GM10248 (cell line): ENCODE data around the gene SLC6A13.
"Not testable (repeated sequence)": the region's sequence is repeated elsewhere in the genome, so short reads cannot be mapped to it uniquely, and the experiment has no call there.

ENCODE experiments used
- CTCF ChIA-PET: fragments of 300-600 bp; sonication (Branson Sonifier 250); formaldehyde crosslinking; extraction: SDS; loops from one replicate; lab custom pipeline; 2021; ENCODE audit warnings: antibody characterized with exemption; lab: Yijun Ruan, JAX
- POLR2A ChIA-PET: fragments of 350-650 bp; sonication (Branson Sonifier 250); formaldehyde crosslinking; extraction: SDS; loops from one replicate; lab custom pipeline; 2020; ENCODE audit warnings: antibody characterized with exemption; lab: Yijun Ruan, JAX
- DNase-seq: peaks from one replicate; pipeline ENCODE4 v3.0.0; 2012; ENCODE audit errors: extremely low spot score
- CTCF ChIP-seq: IDR thresholded peaks from 2 replicates; pipeline ENCODE4 v1.5.1; 2012; ENCODE audit warnings: mild to moderate bottlenecking, low read depth; ENCODE audit errors: extremely low read depth, missing control alignments, control extremely low read depth

Gene SLC6A13

GRCh38 chr12:238116-238515, 24.5 kb downstream of the SLC6A13 start:
- DNase-seq = no peak
- CTCF ChIA-PET = interaction anchor here (1.2 kb wide), 1 partner anchor 16 kb away, joined by 3 read pairs; no protein-coding TSS in a partner anchor
- POLR2A ChIA-PET = no interaction called here
- no peak for TF ChIP-seq CTCF

GRCh38 chr12:237026-237815, 25.4 kb downstream of the SLC6A13 start:
- no peak for TF ChIP-seq CTCF
- DNase-seq = no peak
- ChIA-PET CTCF (interaction anchor here (1.2 kb wide), 1 partner anchor 15 kb away, joined by 3 read pairs; no protein-coding TSS in a partner anchor), POLR2A (no interaction called here)

- CTCF ChIA-PET = no interaction called here
- DNase-seq = no peak
- no peak for TF ChIP-seq CTCF
- POLR2A ChIA-PET = no interaction called here
Observed at GRCh38 chr12:236445-236844, 26.2 kb downstream of the SLC6A13 start.

- POLR2A ChIA-PET, DNase-seq, CTCF ChIA-PET: not testable (repeated sequence)
Observed at GRCh38 chr12:235967-236366, 26.7 kb downstream of the SLC6A13 start.

DNA sequence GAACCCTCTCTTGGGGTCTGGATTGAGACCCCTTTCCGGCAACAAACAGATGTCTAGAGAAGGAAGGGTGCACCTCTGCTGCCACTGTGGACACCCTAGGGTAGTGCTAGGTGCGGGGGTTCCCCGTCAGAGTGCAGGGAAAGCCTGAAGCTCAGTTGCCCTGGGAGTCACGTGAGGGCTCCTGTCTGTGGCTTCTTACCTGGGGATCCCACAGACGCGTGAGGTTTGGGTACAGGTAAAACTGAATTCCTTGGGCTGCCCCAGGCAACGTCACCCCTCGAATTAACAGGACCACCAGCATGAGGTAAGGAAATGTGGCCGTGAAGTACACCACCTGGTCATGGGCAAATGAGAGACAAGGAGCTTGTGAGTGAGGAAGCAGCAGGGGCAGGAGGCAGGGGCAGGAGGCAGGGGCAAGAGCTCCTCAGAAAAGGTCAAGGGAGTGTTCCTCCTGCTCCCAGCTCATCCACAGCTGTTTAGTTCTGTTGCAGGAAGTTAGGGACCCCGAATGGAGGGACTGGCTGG, 27.7 kb downstream of the SLC6A13 start:
- POLR2A ChIA-PET = no interaction called here
- CTCF ChIA-PET = no interaction called here
- DNase-seq = no peak
- no peak for TF ChIP-seq CTCF

- DNase-seq = no peak
- POLR2A ChIA-PET = no interaction called here
- CTCF ChIA-PET = interaction anchor here (0.9 to 4.9 kb wide), 2 partner anchors 11 to 15 kb away, joined by 3 to 24 read pairs; no protein-coding TSS in a partner anchor
- TF ChIP-seq CTCF = no peak
Observed at GRCh38 chr12:234019-234418, 28.6 kb downstream of the SLC6A13 start.

DNA sequence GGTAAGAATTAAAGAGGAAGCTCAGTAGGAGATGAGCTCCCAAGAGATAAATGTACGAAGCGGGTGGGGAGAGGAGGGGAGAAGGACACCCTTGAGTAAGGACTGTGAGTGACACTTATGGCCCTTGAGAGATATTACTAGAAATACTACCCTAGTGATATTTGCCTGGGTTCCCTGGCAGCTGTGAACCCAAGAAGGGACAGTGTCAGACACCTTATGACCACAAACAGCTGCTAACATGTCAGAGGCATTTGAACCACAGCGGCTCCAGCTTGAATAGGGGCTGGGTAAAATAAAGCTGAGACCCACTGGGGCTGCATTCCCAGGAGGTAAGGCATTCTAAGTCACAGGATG, 29.0 kb downstream of the SLC6A13 start:
- ChIA-PET CTCF (interaction anchor here (0.9 to 4.9 kb wide), 2 partner anchors 10 to 14 kb away, joined by 3 to 24 read pairs; no protein-coding TSS in a partner anchor), POLR2A (no interaction called here)
- DNase-seq = no peak
- no peak for TF ChIP-seq CTCF
